Tibial nerve (tissue), 4 donors: ENCODE measurements around the gene PAGE2. TPM values are rescaled to one million over a fixed set of nuclear protein-coding genes. Genes with fewer than 3 reads are reported as not detected.
"Not testable (repeated sequence)": the region's sequence is repeated elsewhere in the genome, so short reads cannot be mapped to it uniquely, and the experiment has no call there.

ENCODE experiments used
- DNase-seq, 2 donors: peaks; one replicate each; pipeline ENCODE4 v3.0.0-alpha.2; 2019; ENCODE audit warnings: low spot score in 2 of 2
- H3K27ac ChIP-seq, 4 donors: fragments of 200-600 bp; sonication (generic) in 3 of 4; one replicate each; pipeline ENCODE4 v1.5.1; 2017 to 2019; ENCODE audit warnings: mild to moderate bottlenecking in 1 of 4
- H3K27me3 ChIP-seq, 2 donors: fragments of 200-600 bp; sonication (generic) in 1 of 2; one replicate each; pipeline versions ENCODE4 v1.5.1 to v1.6.0; 2017 to 2019
- H3K36me3 ChIP-seq, 3 donors: fragments of 200-600 bp; sonication (generic); one replicate each; pipeline ENCODE4 v1.5.1; 2018 to 2019
- H3K4me1 ChIP-seq, 4 donors: fragments of 200-600 bp; sonication (generic) in 3 of 4; one replicate each; pipeline ENCODE4 v1.5.1; 2017 to 2019
- H3K4me3 ChIP-seq, 4 donors: fragments of 200-600 bp; sonication (generic) in 3 of 4; one replicate each; pipeline ENCODE4 v1.5.1; 2017 to 2019; ENCODE audit warnings: mild to moderate bottlenecking in 1 of 4, moderate library complexity in 1 of 4
- H3K9me3 ChIP-seq, 4 donors: fragments of 200-600 bp; sonication (generic) in 3 of 4; one replicate each; pipeline ENCODE4 v1.5.1; 2017 to 2019
- CTCF ChIP-seq, 5 experiments: fragments of 200-600 bp in 3 of 5; fragments of 450-650 bp in 2 of 5; sonication (generic) in 3 of 5; IDR thresholded peaks; one replicate each; pipeline ENCODE4 v1.5.1; 2016 to 2019; ENCODE audit warnings: antibody characterized with exemption in 5 of 5, mild to moderate bottlenecking in 3 of 5, moderate library complexity in 2 of 5
- EP300 ChIP-seq, 2 donors: sonication (generic); formaldehyde crosslinking; IDR thresholded peaks; one replicate each; pipeline ENCODE4 v1.6.1; 2017; ENCODE audit warnings: antibody characterized with exemption in 2 of 2, mild to moderate bottlenecking in 1 of 2
- POLR2A ChIP-seq, 2 donors: fragments of 450-650 bp; IDR thresholded peaks; one replicate each; pipeline ENCODE4 v1.6.1; 2017; ENCODE audit warnings: antibody characterized with exemption in 2 of 2, mild to moderate bottlenecking in 2 of 2, moderate library complexity in 2 of 2
- WGBS, 2 donors: methylation state at CpG; one replicate each; pipeline ENCODE4 v1.1.5; 2018; 5-methylcytosine and 5-hydroxymethylcytosine counted together
- total RNA-seq, 4 donors: library from RNA; depleted of rRNA; stranded (reverse); fragments of >200 nt; gene quantifications; one replicate each; pipeline ENCODE4 v1.1.0, GENCODE V29; 2016

PAGE2 gene
- total RNA-seq, 4 donors from 2014 or later, result not detected

DNA sequence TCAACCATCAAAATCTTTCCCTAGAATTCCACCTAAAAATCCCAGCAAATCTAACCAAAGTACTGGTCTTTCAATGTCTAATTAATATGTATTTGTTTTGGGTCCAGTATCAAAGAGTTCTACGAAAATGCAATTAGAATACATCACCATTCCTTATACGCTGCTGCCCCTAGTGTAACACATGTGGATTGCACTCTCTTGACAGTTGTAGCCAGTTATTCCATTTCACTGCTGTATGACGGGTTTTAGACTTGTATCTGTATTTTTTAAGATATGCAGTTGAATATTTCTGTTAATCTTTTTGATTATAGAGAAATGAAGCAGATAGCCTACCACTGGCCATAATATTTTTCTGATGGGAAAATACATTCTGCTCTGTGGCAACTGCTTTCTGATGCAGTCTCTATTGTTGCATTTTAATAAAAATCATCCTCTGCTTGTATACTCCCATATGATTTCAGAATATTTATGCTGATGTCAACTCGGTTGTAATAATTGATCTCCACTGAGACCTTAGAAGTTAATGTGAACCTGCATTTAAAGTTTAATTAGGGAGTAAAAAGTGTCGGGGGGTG, 31.1 kb upstream of the PAGE2 start:
- no peak overlapping the region for H3K27ac ChIP-seq
- DNase-seq, result peak; percentile 13 to 60
- TF ChIP-seq CTCF (IDR thresholded peaks at IDR 0.05) (peak; percentile 59 to 78 (median 69)), EP300 (IDR thresholded peaks at IDR 0.05) (no peak), POLR2A (IDR thresholded peaks at IDR 0.05) (no peak)
- no peaks in the 10 kb centered on the region for H3K9me3 ChIP-seq
- H3K27me3 ChIP-seq, result no peaks in the 10 kb centered on the region
- peak overlapping the region in 1 of 4 donors; percentile 26 for H3K4me3 ChIP-seq
- WGBS, 2 donors, result 19 to 24% methylated on average over 5 of the region's 5 CpGs
- peaks cover 0 to 4% (median 0%) of the 10 kb centered on the region in 4 donors for H3K4me1 ChIP-seq
- no peaks in the 10 kb centered on the region for H3K36me3 ChIP-seq

DNA sequence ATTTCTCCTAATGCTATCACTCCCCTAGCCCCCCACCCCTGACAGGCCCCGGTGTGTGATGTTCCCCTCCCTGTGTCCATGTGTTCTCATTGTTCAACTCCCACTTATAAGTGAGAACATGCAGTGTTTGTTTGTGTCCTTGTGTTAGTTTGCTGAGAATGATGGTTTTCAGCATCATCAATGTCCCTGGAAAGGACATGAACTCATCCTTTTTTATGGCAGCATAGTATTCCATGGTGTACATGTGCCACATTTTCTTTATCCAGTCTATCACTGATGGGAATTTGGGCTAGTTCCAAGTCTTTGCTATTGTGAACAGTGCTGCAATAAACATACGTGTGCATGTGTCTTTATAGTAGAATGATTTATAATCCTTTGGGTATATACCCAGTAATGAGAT, 21.6 kb upstream of the PAGE2 start:
- WGBS, 2 donors, result 83 to 92% methylated on average over 2 of the region's 2 CpGs
- not testable (repeated sequence) for H3K4me1 ChIP-seq, H3K27ac ChIP-seq, H3K9me3 ChIP-seq, H3K36me3 ChIP-seq, DNase-seq, H3K4me3 ChIP-seq, H3K27me3 ChIP-seq

- TF ChIP-seq CTCF (IDR thresholded peaks at IDR 0.05), result no peak
- Histone ChIP-seq H3K4me3 (no peak overlapping the region), H3K9me3 (no peaks in the 10 kb centered on the region), H3K27ac (no peak overlapping the region), H3K4me1 (no peaks in the 10 kb centered on the region), H3K36me3 (no peaks in the 10 kb centered on the region), H3K27me3 (no peaks in the 10 kb centered on the region)
- no peak for DNase-seq
- 89 to 93% methylated on average over 3 of the region's 3 CpGs for WGBS, 2 donors
Observed at GRCh38 chrX:55072286-55072685, 16.5 kb upstream of the PAGE2 start.

GRCh38 chrX:55074851-55075467, 13.9 kb upstream of the PAGE2 start, which contains the start of gene PAGE2B:
Gene PAGE2B, plus strand, starts transcription at chrX:55075030. Its CDS starts 1,012 bp downstream, at chrX:55076042.
- no peak within 1 kb of the TSS for H3K4me3 ChIP-seq
- H3K9me3 ChIP-seq, result no peaks in the 10 kb centered on the region
- H3K27ac ChIP-seq, result no peak within 1 kb of the TSS
- no peaks in the 10 kb centered on the region for H3K36me3 ChIP-seq
- no peaks in the 10 kb centered on the region for H3K4me1 ChIP-seq
- no peak for DNase-seq
- H3K27me3 ChIP-seq, result no peaks in the 10 kb centered on the region
- 82 to 91% methylated on average over 12 to 36 of the region's 36 CpGs for WGBS, 2 donors
- no peak for TF ChIP-seq EP300 (IDR thresholded peaks at IDR 0.05)
- no peak for TF ChIP-seq POLR2A (IDR thresholded peaks at IDR 0.05)
- TF ChIP-seq CTCF (IDR thresholded peaks at IDR 0.05), result no peak

GRCh38 chrX:55098691-55099090, 9.9 kb downstream of the PAGE2 start:
- H3K4me3 ChIP-seq, result no peak overlapping the region
- no peak overlapping the region for H3K27ac ChIP-seq
- peaks cover 0 to 8% of the 10 kb centered on the region in 2 donors for H3K27me3 ChIP-seq
- DNase-seq, result no peak
- H3K36me3 ChIP-seq, result no peaks in the 10 kb centered on the region
- H3K4me1 ChIP-seq, result no peaks in the 10 kb centered on the region
- no peak for TF ChIP-seq EP300 (IDR thresholded peaks at IDR 0.05)
- no peak for TF ChIP-seq CTCF (IDR thresholded peaks at IDR 0.05)
- TF ChIP-seq POLR2A (IDR thresholded peaks at IDR 0.05), result no peak
- no peaks in the 10 kb centered on the region for H3K9me3 ChIP-seq
- WGBS, 2 donors, result 35 to 48% methylated on average over 2 of the region's 2 CpGs
